HG02973 (cell line): ENCODE results near the gene GRIN2A.
A peak's percentile ranks its signal among the peaks of the same experiment; 100 is the strongest.

Experiments used
- ATAC-seq: cut with Tn5 transposase; IDR thresholded peaks from one replicate; pipeline ENCODE4 v1.9.1; 2021; ENCODE audit warnings: moderate library complexity; ENCODE audit not compliant: unreplicated experiment

GRIN2A gene

DNA sequence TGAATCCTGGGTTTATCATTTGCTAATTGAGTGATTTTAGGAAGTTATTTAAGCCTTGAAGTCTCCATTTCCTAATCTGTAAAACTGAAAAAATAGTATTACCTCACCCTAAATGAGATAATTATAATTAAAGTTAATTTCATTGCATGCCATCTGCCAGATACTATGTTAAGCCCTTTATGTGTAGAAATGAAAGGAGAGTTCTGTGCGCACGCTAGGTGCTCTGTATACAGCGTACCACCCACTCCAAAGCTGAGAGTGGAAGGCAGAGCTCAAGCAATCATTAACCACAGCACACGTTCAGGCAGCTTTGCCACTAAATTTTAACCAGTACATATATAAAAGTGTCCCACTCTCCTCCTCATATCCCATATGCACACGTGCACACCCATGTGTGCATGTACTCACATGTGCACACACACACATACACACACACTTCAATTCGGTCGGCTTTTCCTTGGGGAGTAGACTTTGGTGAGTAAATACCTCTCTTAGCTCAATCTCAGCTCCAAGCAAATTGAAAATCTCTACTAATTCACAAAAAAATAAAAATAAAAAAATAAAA is 204.8 kb downstream of the GRIN2A start:
- no peak for ATAC-seq

DNA sequence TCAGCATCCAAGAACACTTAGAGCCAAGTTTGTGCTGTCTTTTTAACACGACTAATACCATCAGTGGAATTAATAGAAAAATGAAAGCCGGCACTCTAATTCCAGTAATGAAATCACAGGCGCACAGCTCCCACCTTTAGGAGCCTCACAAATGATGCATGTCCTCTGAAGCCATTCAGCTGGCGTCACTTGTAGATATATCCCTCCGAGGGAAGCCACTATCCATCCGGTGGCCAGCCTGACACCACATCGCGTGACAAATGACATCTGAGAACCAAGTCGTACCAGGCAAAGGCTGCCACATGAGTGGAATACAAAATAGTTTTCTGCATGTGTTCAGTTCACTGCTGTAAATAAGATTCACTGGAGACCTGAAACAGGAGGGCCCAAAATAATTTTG is 205.6 kb downstream of the GRIN2A start:
- no peak for ATAC-seq

DNA sequence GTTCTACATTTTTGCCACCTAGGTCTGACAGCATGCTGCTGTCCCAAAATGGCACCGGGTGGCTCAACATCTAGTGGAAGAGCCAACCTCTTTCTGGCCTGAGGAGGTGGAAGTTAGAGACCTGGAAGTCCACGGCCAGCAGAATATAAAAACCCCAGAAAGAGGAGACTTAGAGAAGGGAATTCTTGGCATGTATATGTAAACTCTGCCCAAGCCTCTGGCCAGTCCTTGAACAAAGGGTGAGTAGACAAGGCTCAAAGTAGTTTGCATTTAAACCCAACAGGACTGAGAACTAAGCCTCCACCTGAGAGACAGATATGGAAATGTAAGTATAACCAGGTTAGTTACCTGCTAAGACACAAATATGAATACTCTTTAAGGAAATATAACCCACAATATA is 210.3 kb downstream of the GRIN2A start:
- ATAC-seq = no peak

DNA sequence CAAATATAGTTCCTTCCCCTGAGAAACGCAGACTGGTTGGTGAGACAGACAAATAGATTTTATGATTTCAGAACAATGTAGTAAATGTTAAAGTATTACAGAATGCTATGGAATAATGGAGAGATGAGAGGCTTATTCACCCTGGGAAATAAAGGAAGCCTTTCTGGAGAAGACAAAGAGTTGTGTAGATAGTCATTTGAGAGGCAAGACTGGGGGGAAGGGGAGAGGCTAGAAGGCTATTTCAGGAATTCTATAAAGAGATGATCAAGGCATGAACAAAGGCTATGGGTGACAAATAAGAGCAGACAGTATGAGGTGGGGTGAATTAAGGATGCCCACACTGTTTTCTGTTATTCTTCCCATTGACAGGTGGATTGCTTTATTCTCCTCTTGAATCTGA is 211.4 kb downstream of the GRIN2A start:
- no peak for ATAC-seq

DNA sequence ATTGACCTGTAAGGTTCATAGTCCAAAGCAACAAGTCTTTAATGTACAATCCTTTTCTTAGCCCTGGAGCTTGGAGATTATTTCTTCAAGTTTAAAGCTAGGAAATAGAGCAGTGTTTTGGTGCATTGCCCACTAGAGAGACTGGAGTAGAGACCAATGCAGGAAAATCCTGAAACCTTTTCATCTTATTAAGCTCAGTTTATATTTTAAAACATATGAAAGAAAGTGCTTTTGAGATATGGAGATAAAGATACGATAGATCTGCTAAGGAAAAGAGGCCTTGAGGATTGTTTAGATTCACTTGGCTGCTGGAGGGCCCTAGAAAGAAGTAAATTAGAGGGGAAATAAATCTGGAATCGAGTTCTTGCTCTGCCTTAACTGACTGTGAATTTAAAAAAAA is 212.0 kb downstream of the GRIN2A start:
- no peak for ATAC-seq

DNA sequence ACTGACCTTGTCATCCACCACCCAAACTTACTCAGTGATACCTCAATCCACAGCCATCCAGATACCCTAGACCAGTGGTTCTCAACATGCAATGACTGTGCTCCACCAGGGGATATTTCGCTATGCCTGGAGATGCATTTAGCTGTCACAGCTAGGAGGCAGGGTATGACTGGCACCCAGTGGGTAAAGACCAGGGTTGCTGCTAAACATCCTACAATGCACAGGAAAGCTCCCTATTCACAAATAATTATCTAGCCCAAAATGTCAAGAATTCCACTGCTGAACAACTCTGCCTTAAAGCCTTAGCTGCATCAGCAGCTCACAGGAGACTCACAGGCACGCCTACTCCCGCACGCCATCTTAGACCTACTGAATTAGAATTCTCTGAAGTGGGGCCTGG is 212.6 kb downstream of the GRIN2A start:
- ATAC-seq = no peak

DNA sequence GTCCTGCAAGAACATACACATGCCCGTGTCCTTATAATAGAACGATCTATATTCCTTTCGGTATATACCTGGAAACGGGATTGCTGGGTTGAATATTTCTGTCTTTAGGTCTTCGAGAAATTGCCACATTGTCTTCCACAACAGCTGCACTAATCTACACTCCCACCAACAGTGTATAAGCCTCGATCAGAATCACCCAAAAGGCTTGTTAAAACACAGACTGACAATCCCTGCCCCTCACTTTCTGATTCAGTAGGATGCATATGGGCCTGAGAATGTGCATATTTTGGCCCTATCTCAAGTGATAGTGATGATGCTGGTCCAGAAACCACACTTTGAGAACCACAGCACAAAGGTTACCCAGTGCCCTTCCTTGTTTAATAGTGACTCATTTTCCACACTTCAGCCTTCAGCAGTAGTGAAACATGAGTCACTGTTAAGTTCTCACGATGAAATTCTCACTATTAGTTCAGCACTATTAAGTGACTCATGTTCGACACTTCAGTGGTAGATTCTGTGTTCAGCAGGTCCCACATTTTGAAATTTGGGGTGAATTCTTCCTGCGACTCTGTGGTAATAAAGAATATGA is 215.6 kb downstream of the GRIN2A start:
- ATAC-seq = peak; percentile 62

DNA sequence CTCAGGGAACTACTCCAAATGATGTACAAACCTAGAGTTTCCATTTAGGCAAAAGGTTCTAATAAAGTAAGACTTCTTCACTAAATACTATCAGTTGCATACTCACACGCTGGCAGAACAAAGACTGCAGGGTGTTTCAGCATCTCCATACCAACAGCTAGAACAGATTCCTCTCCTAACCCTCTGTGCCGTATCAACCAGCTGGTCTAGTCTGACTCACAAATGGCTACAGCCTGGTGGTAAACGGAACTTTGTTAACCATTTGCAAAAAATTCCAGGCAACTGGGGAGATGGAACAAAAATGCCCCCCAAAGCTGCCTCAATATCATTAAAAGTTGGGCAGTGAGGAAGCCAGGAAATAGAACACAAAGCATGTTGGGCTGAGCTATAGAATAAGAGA is 217.1 kb downstream of the GRIN2A start:
- no peak for ATAC-seq

DNA sequence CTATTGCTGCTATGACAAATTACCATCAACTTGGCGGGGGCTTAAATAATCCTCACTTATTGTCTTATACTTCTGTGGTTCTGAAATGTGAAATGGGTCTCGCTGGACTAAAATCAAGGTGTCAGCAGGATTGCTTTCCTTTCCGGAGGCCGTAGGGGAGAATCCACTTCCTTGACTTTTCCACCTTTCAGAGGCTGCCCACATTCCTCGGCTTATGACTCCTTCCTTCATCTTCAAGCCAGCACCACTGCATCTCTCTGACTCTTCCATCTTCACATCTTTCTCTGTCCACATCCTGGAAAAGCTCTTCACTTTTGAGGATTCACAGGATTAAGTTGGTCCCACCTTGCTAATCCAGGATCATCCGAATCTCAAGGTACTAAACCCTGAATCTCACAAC is 217.8 kb downstream of the GRIN2A start:
- ATAC-seq = no peak

DNA sequence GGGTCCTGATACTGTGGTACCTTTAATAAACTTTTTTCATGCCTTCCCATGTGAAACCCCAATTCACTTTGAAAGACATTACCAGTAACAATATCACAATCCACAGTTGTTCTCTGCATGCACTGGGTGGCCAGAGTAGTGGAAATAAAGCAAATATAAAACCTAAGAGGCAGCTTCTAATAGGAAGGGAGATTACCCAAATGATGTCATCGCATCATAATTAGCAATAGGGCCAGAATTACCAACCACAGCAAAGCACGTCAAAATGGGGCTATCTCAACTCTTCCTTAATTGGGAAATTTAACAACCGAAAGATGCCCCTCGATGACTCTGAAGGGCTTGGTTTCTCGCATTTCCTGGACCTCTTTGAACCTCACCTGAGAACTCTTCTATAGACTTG is 224.8 kb downstream of the GRIN2A start:
- ATAC-seq = no peak

DNA sequence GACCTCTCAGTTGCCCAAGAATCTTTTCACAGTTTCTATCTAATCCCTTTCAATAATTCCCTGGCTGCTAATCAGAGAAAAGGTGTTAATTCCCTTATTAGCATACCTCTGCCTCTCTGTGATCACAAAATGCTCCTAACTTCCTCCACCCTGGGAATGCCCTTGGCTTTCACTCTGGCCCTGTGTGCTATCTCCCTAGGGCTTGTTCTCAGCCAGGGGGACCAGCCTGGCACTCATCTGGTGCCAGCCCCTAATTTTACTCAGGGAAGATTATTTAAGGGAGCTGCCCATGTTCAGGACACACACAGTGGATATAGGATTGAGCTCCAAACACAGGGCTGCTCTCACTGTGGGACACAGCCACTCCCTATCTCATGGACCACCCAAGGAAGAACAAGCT is 225.2 kb downstream of the GRIN2A start:
- ATAC-seq = no peak

DNA sequence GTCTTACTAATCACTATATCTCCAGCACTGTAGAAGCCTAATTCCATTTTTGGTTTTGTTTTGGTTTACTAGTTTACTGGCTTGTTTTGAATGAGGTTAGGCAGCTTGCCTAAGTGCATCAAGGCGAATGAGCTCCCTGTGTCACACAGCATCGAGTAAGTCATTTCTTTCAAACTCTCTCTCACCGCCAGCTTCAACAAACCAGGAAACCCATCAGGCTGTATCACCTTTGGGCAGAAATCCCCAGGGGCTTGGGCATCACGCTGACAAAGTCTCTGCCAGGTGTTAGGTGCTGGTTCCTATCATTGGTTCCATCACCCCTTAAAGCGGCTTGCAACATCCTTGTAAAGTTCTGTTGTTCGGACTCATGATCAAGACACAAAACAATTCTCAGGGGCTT is 226.6 kb downstream of the GRIN2A start:
- ATAC-seq = no peak

DNA sequence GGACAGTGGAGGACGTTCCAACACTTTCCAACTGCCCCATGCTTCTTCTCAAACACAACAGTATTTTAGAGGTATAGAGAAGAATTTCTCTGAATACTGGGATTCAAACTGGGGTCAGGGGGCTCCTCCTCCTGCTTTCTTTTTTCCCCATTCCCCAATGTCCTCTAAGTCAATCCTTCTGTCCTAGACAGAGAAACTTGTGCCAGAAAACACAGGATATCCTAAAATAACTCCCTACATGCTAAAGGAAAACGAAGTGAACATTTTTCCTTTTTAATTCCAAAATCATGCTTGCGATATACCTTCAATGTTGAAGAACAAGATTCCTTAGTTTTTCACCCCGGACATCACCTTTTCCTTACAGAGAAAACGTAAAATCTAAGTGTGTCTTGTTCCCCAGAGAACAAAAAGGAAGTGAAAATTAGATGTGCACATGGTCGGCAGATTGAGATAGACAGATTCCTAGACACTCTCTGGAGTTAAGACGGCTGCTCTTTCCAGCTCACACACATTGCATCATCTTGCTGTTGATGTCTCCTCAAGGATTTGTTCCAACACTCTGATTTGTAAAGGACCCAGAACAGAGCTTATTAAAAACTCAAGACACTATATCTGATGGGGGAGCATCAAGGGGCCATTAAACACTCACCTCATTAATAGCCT is 228.2 kb downstream of the GRIN2A start:
- no peak for ATAC-seq

DNA sequence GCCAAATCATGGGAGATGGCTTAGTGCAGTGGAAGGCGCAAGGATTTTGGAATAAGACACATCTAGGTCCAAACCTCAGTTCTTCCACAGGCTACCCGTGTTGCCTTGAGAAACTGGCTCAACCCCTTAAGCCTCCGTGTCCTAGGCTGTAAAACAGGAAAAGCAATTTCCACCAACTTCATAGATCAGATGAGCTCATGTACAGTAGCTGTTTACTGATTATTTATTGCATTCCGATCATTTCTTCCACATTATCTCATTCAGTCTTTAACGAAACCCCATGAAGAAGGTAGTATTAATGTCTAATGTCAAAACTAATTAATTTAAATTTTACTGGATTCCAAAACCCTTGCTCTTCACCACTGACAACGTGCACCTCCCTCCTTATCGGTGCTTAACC is 231.6 kb downstream of the GRIN2A start:
- ATAC-seq = no peak

DNA sequence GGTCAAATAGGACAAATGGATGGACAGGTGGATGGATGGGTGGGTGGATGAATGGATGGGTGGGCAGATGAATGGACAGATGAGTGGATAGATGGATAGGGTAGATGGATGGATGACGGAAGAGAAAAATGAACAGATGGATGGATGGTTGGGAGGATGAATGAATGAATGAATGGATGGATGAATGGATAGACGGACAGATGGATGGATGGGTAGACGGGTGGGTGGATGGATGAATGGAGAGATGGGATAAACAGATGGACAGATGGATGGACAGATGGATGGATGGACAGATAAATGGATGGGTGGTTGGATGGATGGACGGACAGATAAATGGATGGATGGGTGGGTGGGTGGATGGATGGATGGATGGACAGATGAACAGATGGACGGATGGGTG is 232.8 kb downstream of the GRIN2A start:
- no peak for ATAC-seq

DNA sequence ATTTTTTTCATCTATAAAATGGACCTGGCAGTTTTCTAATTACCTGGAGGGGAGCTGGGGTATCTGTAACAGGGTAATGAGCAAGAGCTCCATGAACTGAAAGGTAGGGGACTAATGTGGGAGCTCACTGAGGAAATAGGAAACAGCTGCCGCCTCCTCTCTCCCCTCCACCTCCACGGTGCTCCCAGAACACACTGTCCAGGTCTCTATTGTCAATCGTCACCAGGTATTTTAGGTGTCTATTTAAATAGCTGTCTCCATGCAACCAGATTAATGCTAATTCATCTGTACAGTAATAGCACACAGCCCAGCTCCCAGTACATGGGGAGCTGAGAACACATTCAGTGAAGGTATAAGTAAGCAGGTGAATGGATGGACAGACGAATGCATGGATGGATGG is 233.3 kb downstream of the GRIN2A start:
- no peak for ATAC-seq

DNA sequence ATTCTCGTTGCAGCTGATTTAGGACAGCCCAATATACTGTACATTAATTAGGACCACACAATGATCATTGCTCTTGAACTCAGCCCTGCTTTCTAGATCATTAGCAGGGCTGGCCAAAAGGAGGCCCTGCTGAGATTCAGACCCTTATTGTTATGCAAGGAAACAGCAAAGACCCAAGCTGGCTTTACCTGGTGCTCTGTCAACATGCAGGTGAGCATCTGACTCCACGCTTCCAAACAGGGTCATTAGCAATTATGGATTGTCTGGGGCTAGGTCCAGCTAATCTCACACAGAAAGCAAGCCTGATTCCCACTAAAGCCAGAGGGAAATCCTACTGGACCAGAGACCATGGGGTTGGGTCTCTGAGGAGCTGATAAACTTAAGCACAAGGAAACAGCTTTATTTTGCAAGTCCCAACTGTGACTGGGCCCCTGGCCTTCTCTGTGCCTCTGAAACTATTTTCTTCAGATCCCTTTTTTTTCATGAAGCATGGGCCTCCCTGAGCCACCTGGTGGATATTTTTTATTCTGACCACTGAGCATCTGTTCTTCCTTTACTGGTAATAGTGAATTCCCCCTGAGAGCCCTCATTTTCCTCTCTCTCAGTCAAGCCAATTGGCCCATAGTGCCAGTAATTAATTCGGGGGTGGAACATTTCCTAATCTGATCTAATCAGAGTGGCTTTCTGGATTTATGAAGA is 236.1 kb downstream of the GRIN2A start:
- no peak for ATAC-seq

DNA sequence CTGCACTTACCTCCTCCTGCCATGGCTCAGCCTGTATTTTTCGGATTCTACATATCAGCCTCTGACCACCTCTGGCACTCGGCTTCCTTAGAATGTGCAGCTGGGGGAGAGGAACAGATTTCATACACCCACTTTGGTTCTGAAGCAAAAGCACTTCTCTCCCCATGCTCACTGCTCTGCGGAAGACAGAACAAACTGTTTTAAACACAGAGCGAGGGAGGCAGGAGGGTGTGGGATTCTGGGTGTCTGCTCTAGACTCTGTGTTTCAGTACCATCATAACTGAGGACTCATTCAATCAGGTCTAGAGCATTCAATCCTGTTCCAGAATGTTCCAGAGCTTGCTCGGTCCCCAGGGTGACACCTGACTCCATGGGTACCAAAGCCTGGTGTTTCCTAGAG is 239.1 kb downstream of the GRIN2A start:
- ATAC-seq = no peak

DNA sequence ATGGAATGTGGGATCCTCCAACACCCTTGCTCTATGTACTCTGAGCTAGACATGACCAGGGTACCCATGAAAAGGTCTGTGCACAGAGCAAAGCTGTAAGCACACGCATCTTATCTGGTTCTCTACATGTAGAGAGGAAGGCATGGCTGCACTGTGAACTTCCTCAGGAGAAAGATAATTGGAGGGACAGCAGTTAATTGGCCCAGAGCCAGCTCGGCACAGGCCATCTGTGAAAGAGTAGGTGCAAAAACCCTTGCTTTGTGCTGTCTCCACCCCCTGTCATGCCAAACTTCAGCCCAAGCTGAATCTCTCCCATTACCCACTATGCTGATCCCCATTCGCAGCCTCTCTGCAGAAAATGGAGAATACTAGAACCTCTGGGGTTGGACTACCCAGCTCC is 241.0 kb downstream of the GRIN2A start:
- ATAC-seq = no peak

DNA sequence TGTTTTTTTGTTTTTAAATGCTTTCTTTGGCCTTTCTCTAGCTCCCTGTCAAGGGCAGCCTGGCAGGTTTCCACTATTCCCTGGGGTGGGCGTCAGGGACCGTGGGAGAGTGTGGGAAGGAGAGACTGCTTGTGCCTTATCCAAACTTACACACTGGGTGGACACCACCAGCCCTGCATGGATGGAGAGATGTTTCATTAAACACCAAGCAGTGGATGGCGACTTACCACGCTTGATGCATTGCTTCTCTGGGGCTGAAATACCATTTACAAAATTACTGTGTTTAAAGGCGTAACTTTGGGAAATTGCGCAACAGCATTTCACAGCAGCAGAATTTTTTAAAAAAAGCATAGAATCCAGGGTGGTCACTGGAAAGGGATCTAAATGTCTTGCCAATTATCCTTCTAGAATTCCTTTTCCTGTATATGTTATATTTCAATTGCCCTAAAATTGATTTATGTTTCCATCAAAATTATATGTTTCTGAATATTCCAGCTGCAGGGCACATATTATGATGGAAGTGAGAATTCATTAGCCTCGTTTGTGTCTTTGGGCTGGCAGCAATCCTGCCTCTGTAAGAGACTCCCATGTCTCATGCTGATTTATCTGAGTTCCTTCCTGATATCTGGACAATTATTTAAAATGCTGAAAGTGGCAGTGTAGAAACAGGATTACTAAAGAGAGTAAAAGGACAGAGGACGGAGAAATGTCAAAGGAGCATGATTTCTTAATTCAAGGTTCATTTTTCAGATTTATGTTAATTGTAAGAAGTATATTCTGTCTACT is 247.3 kb downstream of the GRIN2A start:
- ATAC-seq = no peak

DNA sequence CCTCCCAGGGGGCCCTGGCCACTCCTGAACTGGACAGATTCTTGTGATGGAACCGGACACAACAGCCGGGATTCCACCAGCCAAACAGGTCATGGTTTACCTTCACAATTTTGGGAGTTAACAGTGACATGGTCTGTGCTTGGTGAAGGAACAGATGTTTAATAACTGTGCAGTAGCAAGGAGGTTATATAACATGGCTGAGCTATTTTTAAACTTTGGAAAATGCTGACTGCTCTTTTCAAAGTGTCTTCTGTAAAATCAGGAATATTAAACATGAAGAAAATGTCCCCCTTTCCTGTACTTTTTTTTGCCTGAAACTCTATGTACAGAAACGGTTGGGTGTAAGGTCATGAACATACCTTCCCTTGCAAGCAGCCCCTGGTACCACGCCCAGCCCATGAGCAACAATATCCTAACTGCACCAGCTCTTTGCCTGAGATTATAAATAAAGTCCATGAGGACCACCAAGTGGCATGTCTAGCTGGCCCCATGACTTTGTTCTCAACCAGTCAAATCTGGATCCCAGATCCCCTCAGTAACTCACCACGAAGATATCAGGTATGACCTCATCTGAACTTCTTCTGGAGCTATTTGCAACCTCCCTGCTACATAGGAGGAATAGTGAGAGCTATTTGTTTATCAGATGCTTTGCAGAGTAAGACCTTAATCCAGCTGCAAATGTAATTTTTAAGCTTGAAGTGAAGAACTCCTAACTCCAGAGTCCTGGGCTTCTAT is 249.1 kb downstream of the GRIN2A start:
- ATAC-seq = no peak
